Mesothelial cell of epicardium (in vitro differentiated cells): Measurements from ENCODE around the gene ABCA13. TPM values are rescaled to one million over a fixed set of nuclear protein-coding genes. Genes with fewer than 3 reads are reported as not detected.

ENCODE experiments used
- DNase-seq, 2 experiments: peaks; one replicate each; pipeline ENCODE4 v3.0.0; 2021; ENCODE audit warnings: low spot score in 2 of 2; ENCODE audit not compliant: unreplicated experiment in 2 of 2
- H3K27ac Mint-ChIP-seq: 2 replicates; pipeline ENCODE4 v1.8.0; 2021; ENCODE audit warnings: mixed read lengths
- H3K27me3 Mint-ChIP-seq: 2 replicates; pipeline ENCODE4 v1.8.0; 2021; ENCODE audit warnings: low read depth, mixed read lengths
- H3K36me3 Mint-ChIP-seq: 2 replicates; pipeline ENCODE4 v1.8.0; 2021; ENCODE audit warnings: mixed read lengths
- H3K4me1 Mint-ChIP-seq: 2 replicates; pipeline ENCODE4 v1.8.0; 2021; ENCODE audit warnings: mixed read lengths
- H3K4me3 Mint-ChIP-seq: 2 replicates; pipeline ENCODE4 v1.8.0; 2021; ENCODE audit warnings: mild to moderate bottlenecking, moderate library complexity, mixed read lengths
- H3K9me3 Mint-ChIP-seq: 2 replicates; pipeline ENCODE4 v1.8.0; 2021; ENCODE audit warnings: mixed read lengths
- CTCF ChIP-seq: fragments of 200-600 bp; sonication (generic); IDR thresholded peaks from one replicate; pipeline ENCODE4 v1.5.0; 2021; ENCODE audit warnings: antibody characterized with exemption; ENCODE audit not compliant: unreplicated experiment
- total RNA-seq: library from RNA; stranded (reverse); gene quantifications from 3 replicates; pipeline ENCODE4 v1.2.1, GENCODE V29; 2021

The ABCA13 gene
- total RNA-seq, 1 donor from 2014 or later, result 0.29 TPM

GRCh38 chr7:48250441-48250951, 79.2 kb downstream of the ABCA13 start:
- Mint-ChIP-seq H3K4me3 (no peak overlapping the region), H3K9me3 (peaks cover 7% of the 10 kb centered on the region), H3K27ac (peak overlapping the region; percentile 72), H3K27me3 (no peaks in the 10 kb centered on the region), H3K4me1 (peaks cover 51% of the 10 kb centered on the region), H3K36me3 (peaks cover 2% of the 10 kb centered on the region)
- TF ChIP-seq CTCF, result no peak
- no peak for DNase-seq

- Mint-ChIP-seq H3K27me3 (no peaks in the 10 kb centered on the region), H3K27ac (no peak overlapping the region), H3K4me1 (peaks cover 44% of the 10 kb centered on the region), H3K9me3 (peaks cover 18% of the 10 kb centered on the region), H3K4me3 (no peak overlapping the region), H3K36me3 (peaks cover 8% of the 10 kb centered on the region)
- DNase-seq, result no peak
- no peak for TF ChIP-seq CTCF
These were observed 80.5 kb downstream of the ABCA13 start for GRCh38 chr7:48251766-48252165.

- Mint-ChIP-seq H3K4me3 (no peak overlapping the region), H3K27me3 (no peaks in the 10 kb centered on the region), H3K9me3 (peaks cover 28% of the 10 kb centered on the region), H3K27ac (peak overlapping the region; percentile 68), H3K4me1 (peaks cover 44% of the 10 kb centered on the region), H3K36me3 (peaks cover 9% of the 10 kb centered on the region)
- TF ChIP-seq CTCF, result no peak
- no peak for DNase-seq
These were observed 81.7 kb downstream of the ABCA13 start for GRCh38 chr7:48252995-48253394.

- Mint-ChIP-seq H3K27me3 (no peaks in the 10 kb centered on the region), H3K4me1 (peaks cover 35% of the 10 kb centered on the region), H3K4me3 (no peak overlapping the region), H3K27ac (no peak overlapping the region), H3K36me3 (peaks cover 9% of the 10 kb centered on the region), H3K9me3 (peaks cover 28% of the 10 kb centered on the region)
- DNase-seq, result no peak
- TF ChIP-seq CTCF, result no peak
These were observed 83.8 kb downstream of the ABCA13 start for GRCh38 chr7:48255046-48255445.

GRCh38 chr7:48259463-48260280, 88.4 kb downstream of the ABCA13 start:
- no peaks in the 10 kb centered on the region for H3K27me3 Mint-ChIP-seq
- peaks cover 17% of the 10 kb centered on the region for H3K4me1 Mint-ChIP-seq
- DNase-seq, result no peak
- no peak for TF ChIP-seq CTCF
- no peak overlapping the region for H3K4me3 Mint-ChIP-seq
- H3K9me3 Mint-ChIP-seq, result peaks cover 22% of the 10 kb centered on the region
- no peak overlapping the region for H3K27ac Mint-ChIP-seq
- peaks cover 9% of the 10 kb centered on the region for H3K36me3 Mint-ChIP-seq
